HG03060 (cell line): ENCODE results near the gene GNG7.
A peak's percentile ranks its signal among the peaks of the same experiment; 100 is the strongest.

Experiments
- ATAC-seq: cut with Tn5 transposase; IDR thresholded peaks from one replicate; pipeline ENCODE4 v1.9.1; 2021; ENCODE audit warnings: low read depth, moderate number of reproducible peaks; ENCODE audit not compliant: unreplicated experiment

GNG7 gene

DNA sequence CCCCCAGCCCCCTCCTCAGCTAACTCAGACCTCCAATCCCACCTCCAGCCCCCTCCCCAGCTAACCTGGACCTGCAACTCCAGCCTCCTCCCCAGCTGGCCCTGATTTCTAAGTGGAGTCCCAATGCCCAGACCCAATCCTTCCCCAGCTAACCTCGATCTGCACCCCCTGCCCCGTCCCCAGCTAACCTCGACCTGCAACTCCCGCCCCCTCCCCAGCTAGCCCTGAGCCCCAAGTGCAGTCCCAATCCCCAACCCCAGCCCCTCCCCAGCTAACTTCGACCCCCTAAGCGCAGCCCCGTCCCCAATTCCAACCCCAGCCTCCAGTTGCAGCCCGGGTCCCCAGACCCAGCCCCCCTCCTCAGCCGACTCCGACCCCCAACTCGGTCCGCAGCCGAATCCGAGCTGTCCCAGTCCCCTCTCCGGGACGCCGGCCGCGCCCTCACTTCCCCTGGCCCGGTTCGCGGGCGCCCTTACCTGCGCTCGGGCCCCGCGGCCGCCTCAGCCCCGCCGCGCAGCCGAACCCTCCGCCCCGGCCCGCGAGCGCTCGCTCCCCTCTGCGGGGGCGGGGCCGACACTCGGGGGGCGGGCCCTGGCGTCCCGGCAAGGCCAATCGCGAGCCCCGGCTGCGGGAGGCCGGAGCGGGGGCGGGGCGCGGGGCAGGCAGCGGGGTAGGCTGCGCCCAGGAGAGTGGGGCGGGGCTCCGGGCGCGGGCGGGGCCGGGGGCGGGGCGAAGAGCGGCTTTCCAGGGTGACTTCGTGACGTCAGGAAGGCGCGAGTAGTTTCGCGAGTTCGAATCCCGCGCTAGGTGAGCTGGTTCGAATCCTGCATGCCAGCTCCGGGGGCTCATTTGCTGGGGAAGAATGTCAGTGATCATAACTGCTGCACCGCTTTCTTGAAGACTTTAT is at the start of gene GNG7:
Gene GNG7, minus strand, starts transcription at position 525 of the 907 bp plus-strand sequence. CDS start 182,006 bp downstream, outside the sequence.
- no peak for ATAC-seq

DNA sequence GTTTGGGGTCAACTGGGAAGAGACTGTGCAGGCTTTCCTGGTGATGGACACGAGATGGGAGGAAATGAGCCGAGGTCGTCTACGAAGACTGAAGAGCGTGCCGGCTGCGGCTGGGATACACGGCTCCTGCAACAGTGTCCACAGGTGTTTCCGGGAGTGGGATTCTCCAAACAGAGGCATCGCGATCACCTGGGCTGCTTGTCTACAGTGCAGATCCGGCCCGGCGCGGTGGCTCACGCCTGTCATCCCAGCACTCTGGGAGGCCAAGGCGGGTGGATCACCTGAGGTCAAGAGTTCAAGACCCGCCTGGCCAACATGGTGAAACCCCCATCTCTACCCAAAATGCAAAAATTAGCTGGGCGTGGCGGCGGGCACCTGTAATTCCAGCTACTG is 48.9 kb upstream of the GNG7 start:
- no peak for ATAC-seq

GRCh38 chr19:2750808-2751437 is 48.4 kb upstream of the GNG7 start:
- no peak for ATAC-seq

- ATAC-seq = no peak
These were observed 44.9 kb upstream of the GNG7 start for GRCh38 chr19:2747349-2747748.

DNA sequence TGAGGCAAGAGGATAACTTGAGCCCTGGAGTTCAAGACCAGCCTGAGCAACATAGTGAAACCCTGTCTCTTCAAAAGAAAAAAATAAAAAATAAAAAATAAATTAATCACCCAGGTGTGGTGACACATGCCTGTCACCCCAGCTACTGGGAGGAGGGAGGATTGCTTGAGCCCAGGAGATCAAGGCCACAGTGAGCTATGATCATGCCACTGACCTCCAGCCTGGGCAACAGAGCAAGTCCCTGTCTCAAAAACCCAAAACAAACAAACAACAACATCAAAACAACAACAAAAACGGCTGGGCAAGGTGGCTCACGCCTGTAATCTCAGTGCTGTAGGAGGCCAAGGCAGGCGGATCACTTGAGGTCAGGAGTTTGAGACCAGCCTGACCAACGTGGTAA is 41.6 kb upstream of the GNG7 start:
- no peak for ATAC-seq

DNA sequence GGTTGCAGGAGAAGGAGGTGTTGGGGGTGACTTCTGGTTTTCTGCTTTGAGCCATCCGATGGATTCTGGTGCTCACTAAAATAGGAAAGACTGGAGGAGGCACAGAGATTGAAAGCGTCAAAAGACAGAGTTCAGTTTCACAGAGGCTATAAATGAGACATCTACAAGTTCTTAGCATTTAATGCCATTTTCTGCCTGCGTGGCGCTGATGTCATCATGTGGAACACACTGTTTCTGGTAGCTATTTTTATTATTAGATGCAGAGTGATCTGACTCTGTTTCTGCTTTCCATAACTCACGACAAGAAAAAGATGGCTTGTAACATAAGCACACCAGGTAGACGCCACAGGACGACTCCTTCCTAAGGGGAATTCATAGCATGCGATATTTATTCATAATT is 40.6 kb upstream of the GNG7 start:
- ATAC-seq = no peak

DNA sequence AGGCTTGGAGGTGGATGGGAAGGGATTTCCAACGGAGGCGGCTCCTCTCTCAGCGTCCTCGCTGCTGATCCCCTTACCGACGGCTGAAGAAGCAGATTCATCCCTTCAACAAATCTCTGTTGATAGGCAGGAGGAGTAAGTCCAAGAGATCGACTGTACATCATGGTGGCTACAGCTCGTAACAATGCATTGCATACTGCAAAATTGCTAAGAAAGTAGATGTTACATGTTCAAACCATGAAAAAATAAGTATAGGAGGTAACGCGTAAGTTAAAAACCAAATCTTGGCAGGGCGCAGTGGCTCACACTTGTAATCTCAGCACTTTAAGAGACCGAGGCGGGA is 37.8 kb upstream of the GNG7 start:
- no peak for ATAC-seq

DNA sequence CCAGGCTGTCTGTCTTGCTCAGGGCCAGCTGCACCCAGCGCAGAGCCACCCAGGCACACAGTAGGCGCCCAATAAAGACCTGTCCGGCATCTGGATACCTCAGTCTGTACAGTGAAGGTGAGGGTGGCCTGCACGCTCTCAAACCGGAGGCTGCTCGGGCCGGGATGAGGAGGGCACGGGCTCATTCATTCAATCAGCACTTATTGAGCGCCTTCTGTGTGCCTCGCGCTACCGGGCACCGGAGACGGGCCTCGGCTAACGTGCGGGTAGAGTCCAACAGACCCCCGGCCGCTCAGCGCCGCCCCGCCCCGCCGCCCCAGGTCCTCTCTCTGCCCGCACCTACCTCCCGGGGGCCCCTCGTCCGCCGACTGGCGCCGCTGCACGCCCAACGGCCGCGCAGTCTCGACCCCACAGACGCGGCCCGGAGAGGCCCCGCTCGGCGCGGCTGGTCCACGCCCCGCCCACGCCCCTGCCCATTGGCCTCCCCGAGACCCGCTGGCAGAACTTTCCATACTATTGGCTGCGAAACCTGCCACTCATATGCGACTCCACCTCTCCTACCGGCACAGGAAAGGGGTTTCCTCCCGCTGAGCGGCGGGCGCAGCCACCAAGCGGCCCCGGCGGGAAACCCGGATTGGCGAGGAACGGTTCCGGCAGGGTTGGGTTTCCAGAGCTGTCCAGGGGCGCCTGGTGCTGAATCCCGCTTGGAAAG is 37.3 kb upstream of the GNG7 start, which contains the start of gene SLC39A3:
Gene SLC39A3, minus strand, starts transcription at position 416 of the 712 bp plus-strand sequence. CDS start 2,760 bp downstream, outside the sequence.
- peak; percentile 78 for ATAC-seq

GRCh38 chr19:2736550-2737190 is 34.2 kb upstream of the GNG7 start:
- no peak for ATAC-seq

- ATAC-seq = no peak
These were observed 32.9 kb upstream of the GNG7 start for GRCh38 chr19:2735374-2735773.

GRCh38 chr19:2734589-2735288 is 32.2 kb upstream of the GNG7 start:
- ATAC-seq = no peak

DNA sequence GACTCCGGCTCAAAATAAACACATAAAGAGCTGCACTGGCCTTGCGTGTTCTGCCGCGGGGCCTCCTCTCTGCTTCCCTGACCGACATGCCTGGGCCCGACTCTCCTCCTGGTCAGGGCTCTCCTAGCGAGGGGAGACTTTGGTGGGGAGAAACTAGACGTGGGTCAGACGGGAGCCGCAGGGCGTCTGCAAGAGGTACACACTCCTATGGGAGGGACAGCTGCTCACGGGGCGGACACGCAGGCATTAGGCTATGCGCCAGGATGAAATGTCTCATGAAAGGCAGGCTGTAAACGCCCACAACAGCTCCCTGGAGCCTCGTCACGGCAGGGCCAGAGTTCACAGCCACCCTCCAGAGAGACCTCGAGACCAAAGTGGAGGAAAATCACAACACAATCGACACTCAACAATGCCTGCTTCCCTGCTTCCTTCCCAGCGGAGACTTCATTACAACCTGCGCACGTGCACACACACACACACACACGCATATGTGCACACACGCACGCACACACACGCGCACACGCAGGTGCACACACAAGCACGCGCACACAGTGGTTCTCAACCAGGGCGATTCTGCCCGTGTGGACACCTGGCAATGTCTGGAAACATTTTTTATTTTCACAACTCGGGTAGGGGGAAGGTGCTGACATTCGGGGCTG is 31.6 kb upstream of the GNG7 start:
- no peak for ATAC-seq

GRCh38 chr19:2732883-2733282 is 30.4 kb upstream of the GNG7 start:
- ATAC-seq = no peak

- no peak for ATAC-seq
These were observed 29.7 kb upstream of the GNG7 start for GRCh38 chr19:2732157-2732725.

DNA sequence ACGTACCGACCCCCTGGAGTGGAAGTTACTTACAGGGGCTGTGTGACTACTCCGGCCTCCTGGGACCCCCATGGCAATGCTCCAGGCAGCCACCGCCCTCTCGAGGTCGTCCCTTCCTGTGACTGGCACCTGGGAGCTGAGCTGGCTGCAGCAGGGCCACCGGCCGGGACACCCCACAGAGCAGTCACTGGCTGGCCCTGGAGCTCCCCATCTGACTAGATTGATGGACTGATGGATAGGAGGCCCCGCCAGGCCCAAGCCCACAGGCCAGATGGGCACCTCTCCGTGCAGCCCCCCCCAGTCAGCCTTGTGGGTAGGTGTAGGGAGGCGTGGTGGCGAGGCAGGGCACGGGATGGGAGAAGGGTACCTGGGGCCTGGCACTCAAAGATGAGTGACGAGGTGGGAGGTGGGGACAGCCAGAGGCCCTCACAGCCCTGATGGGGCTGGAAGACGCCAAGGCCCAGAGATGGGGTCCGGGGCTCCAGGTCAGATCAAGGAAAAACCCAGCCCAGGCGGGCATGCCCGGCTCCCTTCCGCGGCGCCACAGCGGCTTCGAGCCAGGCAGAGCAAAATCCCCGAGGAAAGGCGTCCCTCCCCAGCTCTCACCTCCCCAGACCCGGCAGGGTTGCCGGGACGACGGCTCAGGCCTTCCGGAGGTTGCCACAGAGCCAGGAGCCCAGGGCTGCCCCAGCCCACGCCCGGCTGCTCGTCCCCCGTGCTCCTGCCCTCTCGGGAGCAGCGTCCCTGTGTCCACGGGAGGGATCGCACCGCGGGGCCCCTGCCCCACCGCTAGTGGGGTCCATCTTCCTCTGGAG is 28.9 kb upstream of the GNG7 start:
- no peak for ATAC-seq

GRCh38 chr19:2729943-2730818 is 27.7 kb upstream of the GNG7 start:
- no peak for ATAC-seq

DNA sequence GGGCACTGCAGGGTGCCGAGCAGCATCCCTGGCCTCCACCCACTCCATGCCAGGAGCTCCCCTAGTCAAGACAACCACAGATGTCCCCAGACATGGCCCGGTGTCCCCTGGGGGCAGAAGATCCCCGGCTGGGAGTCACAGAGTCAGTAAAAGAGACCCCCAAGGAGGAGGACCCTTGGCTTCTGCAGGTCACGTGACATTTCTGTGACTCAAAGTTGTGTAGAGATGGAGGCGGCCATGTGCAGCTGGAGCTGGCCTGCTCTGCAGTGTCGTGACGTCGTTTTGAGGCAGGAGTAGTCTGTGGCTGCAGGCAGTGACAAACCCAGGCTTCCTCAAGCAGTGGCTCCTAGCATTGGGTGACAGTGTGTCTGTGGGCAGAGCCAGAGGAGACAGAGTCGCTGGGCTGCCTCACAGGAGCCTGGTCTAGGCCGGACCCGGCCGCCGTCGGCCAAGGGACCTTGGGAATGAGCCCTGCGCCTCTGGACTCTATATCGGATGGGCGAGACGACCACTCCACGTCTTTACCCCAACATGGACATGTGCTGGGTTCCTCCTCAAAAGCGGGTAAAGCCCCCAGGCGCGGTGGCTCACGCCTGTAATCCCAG is 26.4 kb upstream of the GNG7 start:
- ATAC-seq = no peak
